PC-9 (cell line): ENCODE data around the gene GMFB.

Experiments used
- EZH2 ChIP-seq: fragments of 200-600 bp; sonication (generic); IDR thresholded peaks from 2 replicates; pipeline ENCODE4 v1.8.0; 2017; ENCODE audit warnings: antibody characterized with exemption, low read depth
- TF ChIP-seq, protein P1 (sequence below): fragments of 200-600 bp; sonication (generic); conservative IDR thresholded peaks from 2 replicates; pipeline ENCODE4 v1.6.1; 2017; ENCODE audit warnings: mixed run types, antibody characterized with exemption, mild to moderate bottlenecking, moderate library complexity

- TF ChIP-seq, protein P1, sequence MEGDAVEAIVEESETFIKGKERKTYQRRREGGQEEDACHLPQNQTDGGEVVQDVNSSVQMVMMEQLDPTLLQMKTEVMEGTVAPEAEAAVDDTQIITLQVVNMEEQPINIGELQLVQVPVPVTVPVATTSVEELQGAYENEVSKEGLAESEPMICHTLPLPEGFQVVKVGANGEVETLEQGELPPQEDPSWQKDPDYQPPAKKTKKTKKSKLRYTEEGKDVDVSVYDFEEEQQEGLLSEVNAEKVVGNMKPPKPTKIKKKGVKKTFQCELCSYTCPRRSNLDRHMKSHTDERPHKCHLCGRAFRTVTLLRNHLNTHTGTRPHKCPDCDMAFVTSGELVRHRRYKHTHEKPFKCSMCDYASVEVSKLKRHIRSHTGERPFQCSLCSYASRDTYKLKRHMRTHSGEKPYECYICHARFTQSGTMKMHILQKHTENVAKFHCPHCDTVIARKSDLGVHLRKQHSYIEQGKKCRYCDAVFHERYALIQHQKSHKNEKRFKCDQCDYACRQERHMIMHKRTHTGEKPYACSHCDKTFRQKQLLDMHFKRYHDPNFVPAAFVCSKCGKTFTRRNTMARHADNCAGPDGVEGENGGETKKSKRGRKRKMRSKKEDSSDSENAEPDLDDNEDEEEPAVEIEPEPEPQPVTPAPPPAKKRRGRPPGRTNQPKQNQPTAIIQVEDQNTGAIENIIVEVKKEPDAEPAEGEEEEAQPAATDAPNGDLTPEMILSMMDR: no peak
- no peak for TF ChIP-seq EZH2
Measured at GRCh38 chr14:54462048-54462447, 26.7 kb downstream of the GMFB start.
